Measurements from ENCODE around the gene DDOST. TPM values are rescaled to one million over a fixed set of nuclear protein-coding genes. Genes with fewer than 3 reads are reported as not detected.

Gene DDOST
- polyA plus RNA-seq, 1 donor (not counting 4 experiments of a cell fraction or from before 2014, with no cell fraction given): 263 TPM

DNA sequence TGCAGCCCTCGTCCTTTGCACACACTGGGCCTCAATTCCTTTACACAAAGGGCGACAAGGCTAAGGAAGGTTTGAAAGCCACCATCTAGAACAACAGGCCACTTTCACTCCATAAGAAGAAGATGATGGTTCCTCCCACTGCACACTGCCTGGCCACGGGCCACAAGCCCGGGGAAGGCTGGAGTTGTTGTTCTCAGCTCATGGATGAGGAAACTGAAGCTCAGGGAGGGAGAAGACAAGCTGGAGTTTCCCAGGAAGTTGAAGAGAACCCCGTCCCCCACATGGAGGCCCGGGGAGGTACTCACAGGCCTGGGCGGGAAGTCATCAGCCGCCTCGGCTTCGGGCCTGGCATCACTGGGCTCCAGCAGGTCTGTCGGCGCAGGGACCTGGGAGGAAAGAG lies 24.6 kb upstream of the DDOST start:
- no peaks in the 10 kb centered on the region for H3K9me3 ChIP-seq (ENCODE audit: control insufficient read depth, low read depth, low read length)
- no peak overlapping the region for H3K9ac ChIP-seq (ENCODE audit: control insufficient read depth, extremely low read depth, insufficient read depth, low read length)
- H3K36me3 ChIP-seq (ENCODE audit: control insufficient read depth in 2 of 2, extremely low read depth in 1 of 2, insufficient read depth in 2 of 2, low read length in 2 of 2): peaks cover 0 to 16% of the 10 kb centered on the region in 2 experiments
- no peak overlapping the region for H2AFZ ChIP-seq (ENCODE audit: control insufficient read depth, low read length)
- H3K27ac ChIP-seq (ENCODE audit: control insufficient read depth, insufficient read depth, low read length): no peak overlapping the region
- no peaks in the 10 kb centered on the region for H3K27me3 ChIP-seq (ENCODE audit: control insufficient read depth, extremely low read depth, insufficient read depth, low read length)
- DNase-seq (ENCODE audit: low read depth, low spot score) (no peak), FAIRE-seq (no peak)
- no peaks in the 10 kb centered on the region for H4K20me1 ChIP-seq (ENCODE audit: control insufficient read depth, extremely low read depth, insufficient read depth, low read length)
- dilution Hi-C loops (cut with MboI; ENCODE audit: extremely low pct_ligation_motif_present, low sequenced_read_pairs): no loop called here
- no peaks in the 10 kb centered on the region for H3K9me1 ChIP-seq (ENCODE audit: control insufficient read depth, extremely low read depth, insufficient read depth, low read length)
- no peaks in the 10 kb centered on the region for H3K79me2 ChIP-seq (ENCODE audit: control insufficient read depth, insufficient read depth, low read length)
- H3K4me3 ChIP-seq (ENCODE audit: control insufficient read depth in 2 of 3, extremely low read depth in 1 of 3, insufficient read depth in 2 of 3, low read depth in 1 of 3, low read length in 3 of 3): no peak overlapping the region
- no peaks in the 10 kb centered on the region for H3K4me1 ChIP-seq (ENCODE audit: control insufficient read depth, extremely low read depth, insufficient read depth, low read length)
- TF ChIP-seq, protein P1, sequence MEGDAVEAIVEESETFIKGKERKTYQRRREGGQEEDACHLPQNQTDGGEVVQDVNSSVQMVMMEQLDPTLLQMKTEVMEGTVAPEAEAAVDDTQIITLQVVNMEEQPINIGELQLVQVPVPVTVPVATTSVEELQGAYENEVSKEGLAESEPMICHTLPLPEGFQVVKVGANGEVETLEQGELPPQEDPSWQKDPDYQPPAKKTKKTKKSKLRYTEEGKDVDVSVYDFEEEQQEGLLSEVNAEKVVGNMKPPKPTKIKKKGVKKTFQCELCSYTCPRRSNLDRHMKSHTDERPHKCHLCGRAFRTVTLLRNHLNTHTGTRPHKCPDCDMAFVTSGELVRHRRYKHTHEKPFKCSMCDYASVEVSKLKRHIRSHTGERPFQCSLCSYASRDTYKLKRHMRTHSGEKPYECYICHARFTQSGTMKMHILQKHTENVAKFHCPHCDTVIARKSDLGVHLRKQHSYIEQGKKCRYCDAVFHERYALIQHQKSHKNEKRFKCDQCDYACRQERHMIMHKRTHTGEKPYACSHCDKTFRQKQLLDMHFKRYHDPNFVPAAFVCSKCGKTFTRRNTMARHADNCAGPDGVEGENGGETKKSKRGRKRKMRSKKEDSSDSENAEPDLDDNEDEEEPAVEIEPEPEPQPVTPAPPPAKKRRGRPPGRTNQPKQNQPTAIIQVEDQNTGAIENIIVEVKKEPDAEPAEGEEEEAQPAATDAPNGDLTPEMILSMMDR (optimal IDR thresholded peaks at IDR 0.05 in 1 of 3, IDR thresholded peaks at IDR 0.05 in 1 of 3, conservative IDR thresholded peaks at IDR 0.05 in 1 of 3; ENCODE audit: extremely low read depth in 1 of 3, insufficient read depth in 2 of 3, low read length in 3 of 3): no peak
- TF ChIP-seq EZH2 (IDR thresholded peaks at IDR 0.05; ENCODE audit: low read length): no peak
- H3K4me2 ChIP-seq (ENCODE audit: control insufficient read depth, extremely low read depth, insufficient read depth, low read depth, low read length): no peak overlapping the region

DNA sequence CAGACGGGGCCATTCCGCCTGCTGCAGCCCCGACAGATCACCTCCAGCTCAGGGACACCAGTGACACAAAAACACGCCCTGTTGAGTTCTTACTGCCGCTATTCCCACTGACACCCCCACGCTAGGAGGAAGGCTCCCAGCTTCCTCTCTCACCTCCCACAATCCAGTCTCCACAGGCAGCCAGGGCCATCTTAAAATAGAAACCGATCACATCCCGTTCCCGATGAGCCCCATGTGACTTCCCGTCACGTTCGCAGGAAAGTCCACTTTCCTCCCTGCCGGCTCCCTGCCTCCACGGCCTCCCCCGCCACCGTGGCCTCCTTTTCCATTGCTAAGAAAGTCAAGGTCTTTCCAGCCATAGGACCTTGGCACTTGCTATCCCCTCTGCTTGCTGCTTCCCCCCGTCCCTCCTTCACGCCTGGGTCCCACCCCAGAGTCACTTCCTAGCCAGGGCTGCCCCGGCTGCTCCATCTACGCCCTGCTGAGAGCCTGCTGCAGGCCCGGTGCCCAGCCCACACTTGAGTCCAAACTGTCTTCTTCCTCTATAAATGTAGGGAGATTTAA lies 24.0 kb upstream of the DDOST start:
- Histone ChIP-seq H4K20me1 (ENCODE audit: control insufficient read depth, extremely low read depth, insufficient read depth, low read length) (no peaks in the 10 kb centered on the region), H3K9me3 (ENCODE audit: control insufficient read depth, low read depth, low read length) (no peaks in the 10 kb centered on the region), H3K9me1 (ENCODE audit: control insufficient read depth, extremely low read depth, insufficient read depth, low read length) (no peaks in the 10 kb centered on the region), H3K36me3 (ENCODE audit: control insufficient read depth in 2 of 2, extremely low read depth in 1 of 2, insufficient read depth in 2 of 2, low read length in 2 of 2) (peaks cover 0 to 16% of the 10 kb centered on the region in 2 experiments), H2AFZ (ENCODE audit: control insufficient read depth, low read length) (no peak overlapping the region), H3K4me1 (ENCODE audit: control insufficient read depth, extremely low read depth, insufficient read depth, low read length) (no peaks in the 10 kb centered on the region), H3K27ac (ENCODE audit: control insufficient read depth, insufficient read depth, low read length) (no peak overlapping the region), H3K4me2 (ENCODE audit: control insufficient read depth, extremely low read depth, insufficient read depth, low read depth, low read length) (no peak overlapping the region), H3K4me3 (ENCODE audit: control insufficient read depth in 2 of 3, extremely low read depth in 1 of 3, insufficient read depth in 2 of 3, low read depth in 1 of 3, low read length in 3 of 3) (no peak overlapping the region), H3K9ac (ENCODE audit: control insufficient read depth, extremely low read depth, insufficient read depth, low read length) (no peak overlapping the region), H3K27me3 (ENCODE audit: control insufficient read depth, extremely low read depth, insufficient read depth, low read length) (no peaks in the 10 kb centered on the region), H3K79me2 (ENCODE audit: control insufficient read depth, insufficient read depth, low read length) (no peaks in the 10 kb centered on the region)
- DNase-seq (ENCODE audit: low read depth, low spot score) (no peak), FAIRE-seq (no peak)
- dilution Hi-C loops (cut with MboI; ENCODE audit: extremely low pct_ligation_motif_present, low sequenced_read_pairs): no loop called here
- TF ChIP-seq EZH2 (IDR thresholded peaks at IDR 0.05; ENCODE audit: low read length): no peak
- TF ChIP-seq, protein P1 (optimal IDR thresholded peaks at IDR 0.05 in 1 of 3, IDR thresholded peaks at IDR 0.05 in 1 of 3, conservative IDR thresholded peaks at IDR 0.05 in 1 of 3; ENCODE audit: extremely low read depth in 1 of 3, insufficient read depth in 2 of 3, low read length in 3 of 3): no peak

Measured in keratinocyte (primary cell).